ENCODE results near the gene OR2T5.
"Not testable (repeated sequence)": the region's sequence is repeated elsewhere in the genome, so short reads cannot be mapped to it uniquely, and the experiment has no call there.

OR2T5 gene, protein sequence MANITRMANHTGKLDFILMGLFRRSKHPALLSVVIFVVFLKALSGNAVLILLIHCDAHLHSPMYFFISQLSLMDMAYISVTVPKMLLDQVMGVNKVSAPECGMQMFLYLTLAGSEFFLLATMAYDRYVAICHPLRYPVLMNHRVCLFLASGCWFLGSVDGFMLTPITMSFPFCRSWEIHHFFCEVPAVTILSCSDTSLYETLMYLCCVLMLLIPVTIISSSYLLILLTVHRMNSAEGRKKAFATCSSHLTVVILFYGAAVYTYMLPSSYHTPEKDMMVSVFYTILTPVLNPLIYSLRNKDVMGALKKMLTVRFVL

DNA sequence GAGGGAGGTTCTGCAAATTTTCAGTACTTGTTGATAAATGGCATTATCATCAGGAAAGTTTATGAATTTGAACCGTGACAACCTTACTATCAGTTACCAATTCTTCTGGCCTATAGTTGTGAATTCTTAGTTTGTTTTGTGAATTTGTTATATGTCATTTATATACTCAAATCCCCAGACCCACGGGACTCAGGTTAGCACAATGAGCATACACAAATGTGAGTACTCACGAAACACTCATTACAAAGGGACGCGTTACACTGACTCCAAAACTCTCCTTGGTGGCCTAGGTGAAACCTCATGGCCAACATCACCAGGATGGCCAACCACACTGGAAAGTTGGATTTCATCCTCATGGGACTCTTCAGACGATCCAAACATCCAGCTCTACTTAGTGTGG lies at the start of gene OR2T5:
Gene OR2T5, plus strand, starts transcription at position 301 of the 400 bp plus-strand sequence. Its CDS starts 0 bp downstream, at position 301.
- not testable (repeated sequence) for H3K27ac Mint-ChIP-seq, ATAC-seq

DNA sequence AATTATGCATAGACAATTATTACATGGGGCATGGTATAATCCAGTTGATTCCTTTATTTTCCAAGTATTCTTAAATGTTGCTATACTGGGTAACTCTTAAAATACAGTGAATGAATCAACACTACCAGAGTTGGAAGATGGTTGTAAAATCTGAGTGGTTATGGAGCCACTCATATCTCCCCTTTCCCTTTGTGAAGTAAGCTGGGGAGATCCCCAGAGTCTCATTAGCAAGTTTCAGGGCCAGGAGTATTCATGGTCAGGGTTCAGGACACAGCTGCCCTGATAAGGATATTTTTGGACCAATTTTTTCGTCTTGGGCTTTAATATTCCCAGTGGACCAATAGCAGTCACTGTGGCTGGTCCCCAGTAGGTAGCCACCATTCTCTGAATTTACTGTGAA lies 49.7 kb upstream of the OR2T5 start:
- not testable (repeated sequence) for H3K4me1 Mint-ChIP-seq; H3K27ac Mint-ChIP-seq; ATAC-seq; H3K36me3 Mint-ChIP-seq; DNase-seq (ENCODE audit: low spot score in 2 of 2); H3K4me3 Mint-ChIP-seq; H3K9me3 Mint-ChIP-seq

More for the DNA sequence above, at the start of gene OR2T5:
- not testable (repeated sequence) for H3K36me3 Mint-ChIP-seq; DNase-seq (ENCODE audit: low spot score in 2 of 2); H3K4me1 Mint-ChIP-seq; H3K9me3 Mint-ChIP-seq; H3K4me3 Mint-ChIP-seq

DNA sequence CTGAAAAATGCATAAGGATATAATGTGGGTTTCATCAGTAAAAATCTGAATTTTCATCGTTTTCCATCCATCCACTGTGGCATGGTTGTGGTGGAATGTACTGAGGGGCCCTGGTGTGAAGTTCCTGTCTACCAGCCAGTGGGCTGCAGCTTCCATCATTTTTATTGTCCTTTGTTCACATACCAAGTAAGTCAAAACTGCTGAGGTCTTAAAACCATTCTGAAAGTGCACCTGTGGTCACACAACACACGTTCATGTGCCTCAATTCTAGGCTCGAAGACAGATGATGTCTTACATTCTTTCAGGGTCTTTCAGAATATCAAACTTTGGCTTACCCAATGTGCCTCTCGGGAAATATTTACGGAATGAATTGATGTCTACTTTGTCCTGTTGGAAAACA lies 49.1 kb upstream of the OR2T5 start:
- H3K36me3 Mint-ChIP-seq, result not testable (repeated sequence)

DNA sequence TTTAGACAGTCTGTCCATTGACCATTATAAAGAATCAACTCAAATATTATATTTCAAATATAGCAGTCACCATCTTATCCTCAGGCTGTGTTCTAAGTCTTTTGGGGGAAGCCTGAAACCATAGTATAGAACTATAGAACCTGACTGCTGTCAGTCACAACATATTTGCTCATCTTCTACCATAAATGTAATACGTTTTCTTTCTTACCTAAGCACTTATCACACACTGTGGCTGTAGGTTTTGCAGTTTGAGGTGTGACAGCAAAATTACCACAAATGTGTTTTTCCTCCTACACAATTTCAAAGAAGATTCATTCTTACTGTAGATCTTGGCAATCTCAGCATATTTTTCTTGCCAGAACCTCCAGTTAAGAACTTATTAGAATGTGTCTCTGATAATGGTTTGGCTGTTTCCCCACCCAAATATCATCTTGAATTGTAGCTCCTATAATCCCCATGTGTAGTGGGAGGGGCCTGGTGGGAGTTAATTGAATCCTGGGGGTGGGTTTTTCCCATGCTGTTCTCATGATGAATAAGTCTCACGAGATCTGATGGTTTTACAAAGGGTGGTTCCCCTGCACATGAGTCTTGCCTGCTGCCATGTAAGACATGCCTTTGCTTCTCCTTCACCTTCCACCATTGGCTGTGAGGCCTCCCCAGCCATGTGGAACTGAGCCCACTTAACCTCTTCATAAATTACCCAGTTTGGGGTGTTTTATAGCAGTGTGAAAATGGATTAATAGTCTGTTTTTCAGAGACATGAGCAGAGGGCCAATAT lies 45.7 kb upstream of the OR2T5 start:
- not testable (repeated sequence) for H3K4me1 Mint-ChIP-seq; H3K9me3 Mint-ChIP-seq; DNase-seq (ENCODE audit: low spot score in 2 of 2); H3K27ac Mint-ChIP-seq; H3K36me3 Mint-ChIP-seq; H3K4me3 Mint-ChIP-seq
- peak; percentile 55 for ATAC-seq

More for the DNA sequence above, 49.1 kb upstream of the OR2T5 start:
- H3K4me3 Mint-ChIP-seq; DNase-seq (ENCODE audit: low spot score in 2 of 2); H3K4me1 Mint-ChIP-seq; ATAC-seq; H3K9me3 Mint-ChIP-seq; H3K27ac Mint-ChIP-seq: not testable (repeated sequence)

DNA sequence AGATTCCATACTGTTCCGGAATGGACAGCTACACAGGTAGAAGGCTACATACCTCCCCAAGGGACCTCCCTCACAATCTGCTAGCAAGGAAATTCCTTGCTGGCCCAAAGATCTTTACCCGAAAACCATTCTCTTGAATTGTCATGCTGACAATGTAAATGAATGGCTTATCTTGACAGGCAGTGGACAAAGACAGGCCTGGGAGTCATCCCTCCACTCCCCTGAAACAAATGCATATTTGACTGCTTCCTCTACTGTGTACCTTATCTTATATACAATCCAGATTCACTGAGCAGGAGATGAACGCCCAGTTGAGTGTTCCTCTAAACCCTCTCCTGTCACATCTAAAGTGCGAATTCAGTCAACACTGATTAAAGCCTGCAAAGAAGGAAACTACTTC lies 43.8 kb upstream of the OR2T5 start:
- ATAC-seq; H3K9me3 Mint-ChIP-seq; H3K4me1 Mint-ChIP-seq; H3K36me3 Mint-ChIP-seq; H3K27ac Mint-ChIP-seq; DNase-seq (ENCODE audit: low spot score in 2 of 2); H3K4me3 Mint-ChIP-seq: not testable (repeated sequence)

DNA sequence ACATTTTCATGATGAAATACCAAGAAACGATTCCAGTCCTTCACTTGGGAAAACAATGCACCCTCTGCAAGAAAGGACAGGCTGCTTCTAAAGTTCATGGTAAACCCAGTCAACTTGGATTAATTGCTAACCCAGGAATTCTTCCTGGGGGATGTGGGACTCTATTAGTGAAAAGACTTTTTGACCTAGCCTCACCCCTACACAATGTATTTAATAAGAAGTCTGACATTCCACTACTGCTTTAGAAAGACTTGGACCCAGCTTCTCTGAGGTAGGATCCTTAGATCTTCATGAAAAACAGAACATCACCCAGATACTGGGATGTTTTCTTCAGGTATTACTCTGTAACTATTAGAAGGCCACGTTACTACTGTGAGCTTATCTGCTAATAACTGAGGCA lies 43.0 kb upstream of the OR2T5 start, which contains the start of gene OR2T2:
Gene OR2T2, plus strand, starts transcription at position 239 of the 400 bp plus-strand sequence. CDS start 7,161 bp downstream, outside the sequence.
- H3K36me3 Mint-ChIP-seq; ATAC-seq; H3K4me1 Mint-ChIP-seq; H3K9me3 Mint-ChIP-seq; H3K4me3 Mint-ChIP-seq; H3K27ac Mint-ChIP-seq; DNase-seq (ENCODE audit: low spot score in 2 of 2): not testable (repeated sequence)

DNA sequence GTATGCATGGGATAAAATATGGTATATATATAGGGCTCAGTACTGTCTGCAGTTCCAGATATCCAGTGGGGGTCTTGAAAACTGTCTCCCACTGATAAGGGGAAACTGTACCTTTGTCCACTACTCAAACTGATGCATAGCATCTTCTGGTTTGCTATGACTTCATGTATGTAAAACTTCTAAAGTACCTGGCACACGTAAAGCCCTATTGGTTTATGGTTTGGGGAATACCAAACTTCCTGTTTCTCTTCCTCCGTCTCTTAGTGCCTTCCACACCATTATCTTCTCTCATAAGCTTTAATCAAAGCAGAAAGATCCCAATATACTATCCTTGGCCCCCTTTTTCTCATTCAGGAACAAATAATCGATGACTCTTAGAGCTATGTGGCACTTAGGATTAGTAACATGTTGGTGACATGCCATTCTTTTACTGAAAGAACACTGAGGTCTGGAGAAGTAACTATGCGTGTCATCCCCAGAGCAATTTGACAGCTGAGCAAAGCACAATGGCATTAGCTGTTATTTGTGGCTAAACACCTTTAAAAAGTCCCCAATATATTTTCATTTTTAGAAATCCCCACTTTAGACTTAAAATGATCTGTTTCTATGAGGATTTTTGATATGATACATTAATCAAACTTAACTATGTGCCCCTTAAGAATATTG lies 39.8 kb upstream of the OR2T5 start:
- DNase-seq (ENCODE audit: low spot score in 2 of 2); H3K4me1 Mint-ChIP-seq; H3K27ac Mint-ChIP-seq; H3K4me3 Mint-ChIP-seq; H3K9me3 Mint-ChIP-seq; ATAC-seq; H3K36me3 Mint-ChIP-seq: not testable (repeated sequence)

DNA sequence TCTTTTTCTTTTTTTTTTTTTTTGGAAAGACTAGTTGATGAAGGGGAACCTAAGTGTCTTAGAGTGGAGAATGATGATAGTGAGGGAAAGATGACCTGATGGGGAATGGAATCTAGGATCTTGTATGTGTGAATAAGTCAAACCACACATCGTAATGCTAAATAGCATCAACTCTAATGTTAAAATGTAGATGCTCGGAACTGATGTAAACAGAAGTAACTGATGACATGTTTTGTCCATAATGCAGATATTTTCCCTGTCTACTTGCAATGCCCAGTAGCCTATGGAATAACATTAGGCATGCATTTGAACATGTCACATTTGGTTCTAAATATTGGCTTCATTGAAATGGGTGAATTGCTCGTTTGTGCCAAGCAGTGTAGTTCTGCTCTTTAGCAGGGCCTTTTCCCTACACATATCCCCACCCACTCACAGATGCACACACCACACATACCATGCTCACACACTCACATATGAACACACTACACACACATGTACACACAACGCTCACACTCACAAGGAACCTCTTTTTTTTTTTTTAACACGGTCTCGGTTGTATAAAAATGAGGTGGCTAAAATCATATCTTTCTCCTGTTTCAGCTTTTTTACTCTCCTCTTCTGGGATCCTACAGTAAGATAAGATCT lies 38.4 kb upstream of the OR2T5 start:
- not testable (repeated sequence) for DNase-seq (ENCODE audit: low spot score in 2 of 2); H3K36me3 Mint-ChIP-seq; H3K27ac Mint-ChIP-seq; H3K4me1 Mint-ChIP-seq; H3K4me3 Mint-ChIP-seq; H3K9me3 Mint-ChIP-seq; ATAC-seq

DNA sequence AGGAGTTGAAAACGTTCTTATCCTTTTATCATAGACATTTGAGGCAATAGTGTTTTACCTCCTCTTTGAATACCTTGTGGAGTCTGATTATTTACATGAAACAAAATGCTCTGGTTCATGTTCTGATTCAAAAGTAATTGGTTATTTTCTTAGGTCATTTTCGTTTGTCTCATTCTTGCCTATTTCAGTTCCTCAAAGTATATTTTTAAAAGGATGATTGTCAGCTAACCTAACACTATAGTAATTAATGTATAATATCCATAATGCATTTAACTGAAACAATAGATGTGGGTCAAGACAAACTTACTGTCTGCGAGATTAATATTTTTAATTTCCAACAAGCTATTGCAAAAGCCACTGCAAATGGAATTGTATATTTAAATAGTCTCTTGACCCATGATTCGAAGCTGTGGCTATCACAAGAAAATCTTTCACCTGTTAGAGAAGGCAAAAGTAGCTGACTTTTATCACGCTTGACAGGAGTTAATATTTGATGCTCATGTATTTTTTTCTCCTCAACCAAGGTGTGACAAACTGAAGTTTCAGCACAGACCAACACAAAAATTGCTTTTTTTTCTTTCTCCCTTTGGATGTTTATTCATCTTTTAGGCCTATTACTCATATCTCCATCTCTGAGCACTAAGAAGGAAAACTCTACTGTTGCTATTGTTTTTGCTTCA lies 37.8 kb upstream of the OR2T5 start:
- not testable (repeated sequence) for H3K27ac Mint-ChIP-seq

DNA sequence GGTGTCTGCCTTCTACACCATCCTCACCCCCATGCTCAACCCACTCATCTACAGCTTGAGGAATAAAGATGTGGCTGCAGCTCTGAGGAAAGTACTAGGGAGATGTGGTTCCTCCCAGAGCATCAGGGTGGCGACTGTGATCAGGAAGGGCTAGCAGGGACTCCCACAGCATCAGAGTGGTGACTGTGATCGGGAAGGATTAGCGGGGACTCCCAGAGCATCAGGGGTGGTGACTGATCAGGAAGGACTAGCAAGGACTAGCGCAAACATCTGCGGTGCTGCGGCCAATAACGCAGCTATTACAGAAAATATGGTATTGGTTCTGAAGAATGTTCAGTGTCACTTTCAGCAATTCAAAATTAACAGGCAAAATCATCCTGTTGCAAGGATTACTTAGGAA lies 34.8 kb upstream of the OR2T5 start:
- not testable (repeated sequence) for ATAC-seq, H3K4me1 Mint-ChIP-seq, H3K36me3 Mint-ChIP-seq

More for the DNA sequence above, 37.8 kb upstream of the OR2T5 start:
- not testable (repeated sequence) for H3K36me3 Mint-ChIP-seq; H3K4me3 Mint-ChIP-seq; H3K9me3 Mint-ChIP-seq; H3K4me1 Mint-ChIP-seq; ATAC-seq; DNase-seq (ENCODE audit: low spot score in 2 of 2)

DNA sequence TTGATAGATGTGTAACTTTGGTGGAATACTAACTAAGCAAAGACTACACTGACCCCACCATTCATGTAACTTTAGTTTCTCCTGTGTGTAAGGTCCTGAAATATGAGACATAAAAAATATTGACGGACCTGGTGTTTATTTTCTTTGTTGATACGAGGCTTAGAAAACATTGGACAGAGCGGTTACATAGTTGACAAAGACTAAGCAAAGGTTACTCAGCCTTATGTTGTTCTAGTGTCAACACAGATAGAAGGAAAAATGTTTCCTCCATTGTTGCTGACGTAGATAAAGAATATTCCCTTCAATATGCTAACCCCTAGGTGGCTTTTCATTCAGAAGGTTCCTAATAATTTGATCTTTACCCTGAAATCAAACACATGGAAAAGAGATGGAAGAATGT lies 33.3 kb upstream of the OR2T5 start:
- not testable (repeated sequence) for DNase-seq (ENCODE audit: low spot score in 2 of 2); H3K36me3 Mint-ChIP-seq; H3K4me3 Mint-ChIP-seq; H3K4me1 Mint-ChIP-seq; H3K27ac Mint-ChIP-seq; ATAC-seq; H3K9me3 Mint-ChIP-seq

More for the DNA sequence above, 34.8 kb upstream of the OR2T5 start:
- H3K9me3 Mint-ChIP-seq; H3K4me3 Mint-ChIP-seq; H3K27ac Mint-ChIP-seq; DNase-seq (ENCODE audit: low spot score in 2 of 2): not testable (repeated sequence)

DNA sequence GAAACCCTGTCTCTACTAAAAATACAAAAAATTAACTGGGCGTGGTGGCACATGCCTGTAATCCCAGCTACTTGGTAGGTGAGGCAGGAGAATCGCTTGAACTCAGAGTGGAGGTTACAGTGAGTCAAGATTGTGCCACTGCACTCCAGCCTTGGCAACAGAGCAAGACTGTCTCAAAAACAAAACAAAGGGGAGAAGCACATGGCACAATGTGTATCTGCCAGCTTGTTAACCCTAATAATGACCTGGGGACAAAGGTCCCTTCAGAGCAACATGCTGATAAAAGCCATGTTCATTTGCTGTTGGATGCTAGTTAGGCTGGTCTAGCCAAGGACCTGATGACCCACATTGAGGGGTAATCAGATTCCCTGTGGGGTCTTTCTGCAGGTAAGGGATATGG lies 31.8 kb upstream of the OR2T5 start:
- H3K9me3 Mint-ChIP-seq; DNase-seq (ENCODE audit: low spot score in 2 of 2); H3K27ac Mint-ChIP-seq; H3K4me1 Mint-ChIP-seq; H3K36me3 Mint-ChIP-seq; ATAC-seq; H3K4me3 Mint-ChIP-seq: not testable (repeated sequence)

DNA sequence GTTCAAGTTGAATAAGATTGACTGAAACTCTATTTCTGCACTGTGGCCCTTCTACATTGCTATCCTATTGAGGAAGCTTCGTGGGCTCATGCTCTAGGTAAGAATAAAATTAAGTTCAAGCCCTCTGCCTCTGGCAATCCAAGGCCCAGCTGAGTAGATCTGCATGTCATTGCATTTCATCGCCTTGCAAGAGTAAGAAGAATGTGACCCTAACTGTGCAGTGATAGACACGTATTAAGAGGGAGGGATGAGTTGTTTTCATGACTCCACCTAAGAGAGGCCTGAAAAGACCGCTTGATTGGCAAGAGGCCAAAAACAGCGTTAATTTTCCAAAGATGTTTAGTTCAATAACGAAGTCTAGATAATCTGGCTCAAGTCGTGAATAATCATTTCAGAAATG lies 29.3 kb upstream of the OR2T5 start:
- not testable (repeated sequence) for ATAC-seq; DNase-seq (ENCODE audit: low spot score in 2 of 2); H3K4me1 Mint-ChIP-seq; H3K4me3 Mint-ChIP-seq; H3K36me3 Mint-ChIP-seq; H3K27ac Mint-ChIP-seq; H3K9me3 Mint-ChIP-seq

DNA sequence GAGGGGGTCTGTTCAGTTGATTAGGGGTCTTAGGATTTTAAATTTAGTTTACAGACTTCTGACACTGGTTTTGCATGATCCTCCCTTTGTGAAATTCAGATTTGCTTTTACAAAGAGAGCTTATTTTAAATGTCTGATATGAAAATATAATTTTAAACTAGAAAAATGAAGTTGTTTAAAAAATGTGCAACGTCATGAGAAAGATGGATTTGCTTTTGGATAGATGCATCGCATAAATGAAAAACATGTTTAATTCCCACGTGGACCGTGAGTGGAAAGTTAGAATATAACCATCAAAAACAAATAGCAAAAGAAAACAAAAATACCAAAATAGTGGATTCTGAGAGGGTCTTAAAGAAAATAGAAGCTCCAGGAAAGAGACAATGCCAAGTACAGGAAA lies 17.2 kb upstream of the OR2T5 start:
- DNase-seq (ENCODE audit: low spot score in 2 of 2) (no peak), ATAC-seq (no peak)
- Mint-ChIP-seq H3K36me3 (no peaks in the 10 kb centered on the region), H3K27ac (no peak overlapping the region), H3K4me3 (no peak overlapping the region), H3K4me1 (no peaks in the 10 kb centered on the region), H3K9me3 (no peaks in the 10 kb centered on the region)

DNA sequence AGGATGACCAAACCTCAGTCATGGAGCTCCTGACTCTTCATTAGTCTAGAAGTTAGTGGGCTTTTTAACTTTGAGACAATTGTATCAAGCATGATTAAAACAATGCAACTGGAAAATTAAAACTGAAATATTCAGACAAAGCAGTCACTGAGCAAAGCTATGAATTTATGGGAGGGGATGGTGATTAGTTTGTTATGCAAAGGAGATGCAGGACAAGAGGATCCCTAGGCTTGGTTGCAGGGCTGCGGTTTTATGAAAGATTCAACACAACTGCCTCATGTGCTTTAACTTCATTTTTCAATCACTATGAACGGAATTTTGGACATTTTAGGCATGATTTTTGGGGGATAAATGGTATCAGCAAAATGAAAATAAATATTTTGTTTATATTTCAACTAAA lies 16.3 kb upstream of the OR2T5 start:
- DNase-seq (ENCODE audit: low spot score in 2 of 2); H3K9me3 Mint-ChIP-seq; ATAC-seq; H3K4me3 Mint-ChIP-seq; H3K4me1 Mint-ChIP-seq; H3K36me3 Mint-ChIP-seq; H3K27ac Mint-ChIP-seq: not testable (repeated sequence)

Data from stimulated activated effector memory CD8-positive, alpha-beta T cell treated with anti-CD3 and anti-CD28 coated beads, Interleukin-12 subunit alpha, Interleukin-12 subunit beta, amount 100 ng/mL, for 72 hours (primary cell).